NCI-H748 treated with DMSO at 0.1 percent for 48 hours (cell line): ENCODE measurements around the gene NR3C2.

Experiments
- DNase-seq: peaks from one replicate; lab custom pipeline; 2025; lab: John Stamatoyannopoulos, UW

NR3C2 gene

DNA sequence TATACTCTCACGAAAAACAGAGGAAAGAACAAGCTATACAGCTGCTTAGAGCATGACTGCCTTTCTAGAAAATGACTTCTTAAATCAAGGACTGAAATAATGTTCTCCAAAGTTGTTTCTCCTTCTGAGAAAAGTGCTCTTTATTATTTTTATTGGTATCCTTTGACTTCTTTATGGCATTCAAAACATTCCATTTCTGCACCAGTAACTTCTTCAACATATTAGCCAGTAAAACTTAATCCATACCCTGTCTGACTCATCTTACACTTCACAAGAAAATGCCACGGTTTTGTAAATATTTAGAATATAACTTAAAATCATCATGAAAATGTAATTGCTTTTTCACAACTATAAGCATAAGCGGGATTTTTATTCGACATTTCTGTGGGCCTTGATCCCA lies 180.4 kb downstream of the NR3C2 start:
- no peak for DNase-seq

DNA sequence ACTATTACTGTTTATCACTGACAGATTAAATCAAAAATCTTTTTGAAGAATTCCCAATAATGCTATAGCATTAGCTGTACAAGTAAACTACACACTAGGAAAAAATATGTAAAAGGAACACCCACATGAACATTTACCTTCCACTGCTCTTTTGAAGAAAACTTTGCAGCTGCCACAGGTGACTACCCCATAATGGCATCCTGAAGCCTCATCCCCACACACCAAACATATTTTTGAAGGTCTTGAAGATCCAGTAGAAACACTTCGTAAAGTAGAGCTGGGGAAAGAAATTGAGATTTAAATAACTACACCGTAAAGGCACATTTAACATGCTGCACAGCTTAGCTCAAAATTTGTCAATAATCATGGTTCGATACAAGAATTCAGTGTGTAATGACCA lies 182.4 kb downstream of the NR3C2 start:
- no peak for DNase-seq

DNA sequence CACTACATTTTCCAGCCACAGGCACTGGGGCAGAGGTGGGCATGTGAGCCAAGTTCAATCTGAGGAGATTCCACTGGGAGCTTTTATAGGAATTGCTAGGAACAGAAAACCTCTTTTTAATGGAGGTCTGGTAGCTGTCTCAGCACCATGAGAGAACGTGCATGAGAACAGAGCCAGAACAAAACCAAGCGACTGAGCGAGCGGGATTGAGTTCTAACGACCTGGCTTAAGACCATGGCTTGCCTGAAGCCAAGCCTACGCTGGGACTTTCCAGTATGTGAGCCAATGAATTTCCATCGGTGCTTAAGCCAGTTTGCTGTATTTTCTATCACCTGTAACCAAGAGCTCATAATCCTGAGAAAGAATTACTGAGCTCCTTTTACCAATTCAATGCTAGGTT lies 183.7 kb downstream of the NR3C2 start:
- no peak for DNase-seq

DNA sequence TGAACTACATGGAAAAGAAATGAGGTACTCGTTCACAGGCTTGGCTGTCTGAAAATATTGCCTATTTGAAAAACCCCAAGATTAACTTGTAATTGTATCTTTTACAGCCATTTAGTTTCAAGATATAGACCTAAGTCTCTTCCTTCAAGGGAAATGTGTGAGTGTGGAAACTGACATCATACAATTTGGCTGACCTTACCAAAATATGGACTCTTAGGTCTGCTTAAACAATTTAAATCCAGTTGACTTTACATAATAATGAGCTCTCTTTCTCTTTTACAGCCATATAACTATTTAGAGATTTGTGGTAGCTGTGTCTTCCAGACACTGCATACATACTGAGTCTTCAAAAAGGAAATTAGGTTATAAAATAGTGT lies 186.9 kb downstream of the NR3C2 start:
- DNase-seq: no peak

DNA sequence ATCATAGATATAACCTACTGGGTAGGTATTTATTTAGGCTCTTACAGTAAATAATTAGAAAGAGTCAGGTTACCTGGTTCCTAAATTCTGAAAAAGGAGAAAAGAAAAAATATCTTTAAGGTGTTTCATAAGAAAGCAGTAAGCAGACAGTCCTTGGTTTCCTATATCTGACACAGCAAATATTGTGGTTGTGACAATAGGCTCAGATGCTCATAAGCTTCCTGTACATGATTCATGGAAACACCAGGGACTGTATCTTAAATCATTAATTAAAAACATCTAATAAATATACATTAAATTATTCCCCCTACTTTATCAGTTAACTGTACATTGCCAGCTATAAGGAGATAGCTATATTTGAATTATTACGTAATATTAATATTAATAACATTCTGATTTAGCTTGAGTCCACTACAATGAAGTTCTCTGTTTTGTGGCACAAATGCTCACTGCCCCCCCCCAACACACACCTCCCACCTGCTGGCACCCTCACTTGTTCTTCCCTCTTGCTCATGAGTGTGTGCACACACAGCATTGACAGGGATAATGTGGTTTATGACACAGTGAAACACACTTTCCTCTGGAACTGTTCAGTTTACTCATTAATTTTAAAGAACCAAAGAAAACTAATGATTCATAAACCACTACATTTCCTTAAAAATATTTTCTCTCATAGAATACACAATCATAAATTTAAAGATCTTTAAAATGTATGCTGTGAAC lies 187.4 kb downstream of the NR3C2 start:
- no peak for DNase-seq

DNA sequence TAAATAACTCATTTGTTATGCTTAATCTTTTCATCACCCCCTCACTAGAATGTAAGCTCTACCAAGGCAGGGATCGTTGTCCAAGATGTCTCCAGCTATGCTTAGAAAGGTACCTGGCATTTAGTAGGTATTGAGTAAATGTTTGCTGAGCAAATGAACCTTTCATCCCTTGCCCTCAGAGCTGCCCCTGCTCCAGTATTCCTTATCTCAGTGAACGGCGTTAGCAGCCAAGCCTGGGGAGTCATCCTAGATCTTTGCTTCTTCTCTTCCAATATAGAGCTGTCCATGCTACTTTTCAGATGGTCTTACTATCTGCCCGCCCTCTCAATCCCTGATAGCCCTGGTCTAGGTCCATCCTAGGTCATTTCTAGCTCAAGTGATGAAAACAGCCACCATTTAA lies 188.4 kb downstream of the NR3C2 start:
- no peak for DNase-seq

DNA sequence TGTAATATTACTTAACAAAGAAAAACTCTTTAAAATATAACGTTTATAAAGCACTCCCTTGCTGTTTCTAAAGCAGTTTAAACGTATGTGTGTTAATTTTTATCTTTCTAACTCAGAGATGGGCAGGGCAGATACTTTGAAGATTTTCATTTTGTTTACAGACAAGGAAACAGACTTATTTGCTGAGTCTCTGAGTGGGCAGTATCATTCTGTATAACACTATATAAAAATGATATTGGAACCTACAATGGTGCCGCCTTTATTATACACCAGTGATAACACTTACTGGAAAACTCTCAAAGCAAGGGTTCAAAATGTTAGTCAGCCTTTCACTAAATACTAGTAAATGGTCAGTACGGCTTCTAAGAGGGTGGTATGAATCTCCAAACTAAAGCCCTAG lies 193.4 kb downstream of the NR3C2 start:
- DNase-seq: no peak

DNA sequence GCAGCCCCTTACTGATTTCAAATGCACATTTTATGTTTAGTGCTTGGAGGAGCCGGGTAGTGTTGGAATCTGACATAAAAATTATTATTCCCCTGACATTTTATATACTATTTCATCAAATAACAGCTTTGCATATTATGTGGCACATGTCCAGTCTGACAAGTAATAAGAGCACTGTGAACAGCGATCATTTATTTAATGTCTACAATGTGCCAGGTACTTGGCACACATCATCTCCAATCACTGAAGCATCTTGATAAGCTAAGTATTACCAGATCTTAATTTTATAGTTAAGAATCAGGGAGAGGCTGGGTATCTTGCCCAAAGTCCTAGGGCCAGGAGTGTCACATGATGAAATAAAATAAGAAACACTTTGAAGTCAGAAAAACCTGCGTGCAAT lies 197.2 kb downstream of the NR3C2 start:
- no peak for DNase-seq

DNA sequence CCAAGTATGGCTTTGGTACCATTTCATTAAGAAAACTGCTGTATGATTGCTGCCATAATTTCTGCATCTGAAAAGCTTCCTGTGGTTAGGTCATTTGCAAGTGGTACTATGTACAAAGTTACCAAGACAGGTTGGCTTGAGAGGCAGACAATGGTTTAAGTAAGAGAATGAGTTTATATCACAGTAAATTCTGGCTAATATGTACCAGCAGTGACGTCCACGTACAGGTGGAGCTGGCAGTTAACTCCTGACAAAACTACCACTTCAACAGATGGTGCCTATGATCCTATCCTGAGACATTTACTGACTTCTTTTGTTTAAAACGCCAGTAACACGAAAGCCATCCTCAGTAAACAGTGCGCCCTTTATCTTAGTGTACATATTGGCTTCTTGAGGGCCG lies 198.4 kb downstream of the NR3C2 start:
- no peak for DNase-seq

DNA sequence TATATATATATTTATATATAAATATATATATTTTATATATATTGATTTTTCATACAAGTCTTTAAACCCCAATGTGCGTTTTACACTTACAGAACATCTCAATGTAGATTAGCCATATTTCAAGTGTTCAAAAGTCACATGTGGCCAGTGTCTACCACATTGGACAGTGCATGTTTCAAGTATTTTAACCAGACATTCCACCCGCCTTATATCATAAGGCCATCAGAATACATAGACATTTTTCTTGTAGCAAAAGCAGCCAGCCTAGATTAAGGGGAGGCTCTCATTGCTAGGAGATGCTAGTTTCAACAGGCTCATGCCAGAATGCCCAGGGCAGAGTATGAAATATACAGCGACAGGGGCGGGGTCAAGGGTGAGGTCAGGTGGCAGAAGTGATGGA lies 202.0 kb downstream of the NR3C2 start:
- no peak for DNase-seq

DNA sequence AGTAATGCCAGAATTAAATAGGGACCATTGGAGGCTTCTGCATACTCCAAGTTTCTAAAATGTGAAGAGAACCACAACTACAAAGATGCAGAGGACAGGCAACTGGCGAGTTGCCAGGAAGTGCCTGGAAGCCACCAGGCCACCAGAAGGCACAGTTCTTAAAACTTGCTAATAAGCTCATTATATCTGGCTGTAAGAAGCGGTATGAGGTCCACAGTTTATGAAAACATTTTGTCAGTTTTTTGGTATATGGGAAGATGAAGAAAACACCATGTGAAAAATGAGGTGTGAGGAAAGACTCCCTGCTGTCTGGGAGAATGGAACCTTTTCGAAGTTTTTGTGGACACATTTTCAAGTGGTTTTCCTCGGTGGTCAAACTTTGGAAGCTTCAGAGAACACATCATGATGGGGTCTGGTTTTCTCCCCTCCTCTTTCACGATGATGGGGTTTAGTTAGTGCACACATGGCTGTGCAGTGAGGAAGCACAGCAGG lies 202.7 kb downstream of the NR3C2 start:
- no peak for DNase-seq

DNA sequence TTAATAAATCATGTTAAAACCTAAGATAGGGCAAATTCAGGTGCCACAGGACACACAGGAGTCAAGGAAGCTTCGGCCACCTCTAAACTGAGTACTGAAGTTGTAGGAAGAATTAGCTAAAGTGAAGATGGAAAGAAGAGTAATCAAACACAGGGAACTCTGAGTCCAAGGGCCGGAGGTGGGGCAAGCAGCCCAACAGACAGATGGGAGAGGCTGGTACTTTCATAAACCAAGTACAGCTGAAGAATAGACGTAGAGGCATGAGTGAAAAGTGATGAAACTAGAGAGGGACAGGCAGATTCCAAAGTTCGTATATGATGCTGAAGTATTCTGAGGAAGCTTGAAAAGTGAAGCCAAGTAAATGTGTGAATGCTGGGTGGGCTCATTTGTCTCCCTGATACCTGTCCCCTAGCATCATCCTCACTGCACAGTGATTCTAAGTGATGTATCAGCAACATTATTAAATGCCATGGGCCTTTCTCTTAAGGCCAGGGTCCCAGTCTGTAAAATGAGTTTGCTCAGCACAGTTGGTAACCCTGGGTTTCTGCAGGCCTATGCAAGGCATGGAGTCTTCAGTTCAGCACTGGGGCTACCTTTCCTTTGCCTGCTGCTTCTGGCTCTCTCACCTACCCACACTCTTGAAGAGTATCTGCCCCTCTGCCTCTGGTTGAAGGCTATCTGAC lies 203.3 kb downstream of the NR3C2 start:
- no peak for DNase-seq

DNA sequence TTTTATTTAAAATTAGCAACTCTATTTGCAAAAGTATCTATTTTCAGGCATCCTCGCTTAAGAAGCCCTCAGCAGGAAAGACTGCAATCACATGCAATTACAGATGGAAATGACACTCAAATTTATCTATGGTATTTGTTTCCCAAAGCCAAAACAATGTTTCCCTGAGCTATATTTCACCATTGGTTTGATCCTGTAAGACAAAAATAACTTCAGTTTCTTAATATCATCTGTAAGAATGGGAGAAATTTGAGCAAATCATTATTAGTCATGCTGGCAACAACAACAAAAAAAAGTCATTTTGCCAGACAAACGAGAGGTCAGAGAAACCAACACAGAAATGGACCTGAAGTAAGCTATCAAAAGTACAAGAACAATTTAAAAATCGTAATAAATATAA lies 204.1 kb downstream of the NR3C2 start:
- DNase-seq: no peak

DNA sequence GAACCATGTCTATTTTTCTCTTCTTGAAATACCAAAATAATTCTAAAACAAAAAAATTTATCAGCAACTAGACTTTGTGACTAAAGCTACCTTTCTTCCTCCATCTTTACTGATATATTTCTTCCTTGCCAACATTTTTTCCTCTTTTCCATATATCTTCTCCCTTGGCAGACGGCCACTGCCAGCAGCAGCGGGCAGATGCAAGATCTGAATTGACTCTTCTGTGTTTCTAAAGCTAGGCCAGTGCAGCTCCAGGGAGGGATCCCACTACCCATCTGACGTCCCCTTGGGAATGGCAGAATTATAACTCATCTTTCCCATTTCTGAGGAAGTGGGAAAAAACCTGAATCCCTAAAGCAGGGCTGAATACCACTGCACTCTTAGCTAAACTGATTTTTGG lies 206.4 kb downstream of the NR3C2 start:
- DNase-seq: no peak

DNA sequence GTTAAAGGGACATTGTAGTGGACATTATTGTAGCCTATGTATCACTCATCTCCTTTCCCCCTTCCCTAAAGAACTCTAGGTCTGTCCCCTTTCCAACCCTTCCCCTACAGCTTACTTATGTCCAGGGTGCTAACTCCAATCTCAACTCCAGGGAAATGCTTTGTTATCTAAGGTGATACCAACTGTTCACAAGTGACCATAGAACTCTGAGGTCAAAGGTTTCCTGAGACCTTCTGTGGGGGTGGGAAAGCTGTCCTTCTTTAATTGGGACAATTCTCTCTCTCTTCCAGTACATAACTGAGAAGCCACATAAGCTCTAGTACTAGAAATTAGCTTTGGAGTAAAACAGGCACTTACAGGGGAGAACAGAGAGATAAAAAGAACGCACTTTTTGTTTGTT lies 212.4 kb downstream of the NR3C2 start:
- DNase-seq: no peak

DNA sequence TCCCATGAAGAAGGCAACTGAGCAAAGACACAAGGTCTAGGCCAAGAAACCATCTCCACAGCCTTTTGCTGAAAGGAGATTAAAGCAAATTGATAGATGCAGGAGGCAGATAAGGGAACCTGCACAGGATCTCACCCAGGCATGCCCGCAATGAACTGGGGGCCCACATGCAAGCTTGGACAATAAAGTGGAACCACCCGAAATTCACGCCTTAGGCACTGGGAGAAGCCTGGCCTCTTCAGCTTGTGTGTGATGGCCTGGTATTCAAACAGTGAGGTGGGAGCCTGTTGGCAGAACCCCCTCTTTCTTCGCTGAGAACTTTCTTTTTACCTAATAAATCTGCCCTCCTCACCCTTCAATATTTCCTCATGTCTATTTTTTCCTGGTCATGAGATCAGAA lies 213.2 kb downstream of the NR3C2 start:
- DNase-seq: no peak

DNA sequence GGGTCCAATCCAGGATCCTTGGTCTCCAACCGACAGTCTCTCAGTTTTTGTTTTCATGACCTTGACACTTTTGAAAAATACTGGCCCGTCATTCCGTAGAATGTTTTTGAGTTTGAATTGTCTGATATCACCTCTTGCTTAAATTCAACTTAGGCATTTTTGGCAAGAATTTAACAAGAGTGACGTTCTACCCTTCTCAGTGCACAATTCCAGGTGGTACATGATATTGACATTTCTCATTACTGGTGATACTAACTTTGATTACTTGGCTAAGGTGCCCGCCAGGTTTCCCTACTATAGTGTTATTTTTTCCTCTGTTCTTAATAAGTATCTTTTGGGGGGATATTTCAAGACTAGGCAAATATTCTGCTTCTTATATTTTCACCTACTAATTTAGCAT lies 215.1 kb downstream of the NR3C2 start:
- DNase-seq: no peak

DNA sequence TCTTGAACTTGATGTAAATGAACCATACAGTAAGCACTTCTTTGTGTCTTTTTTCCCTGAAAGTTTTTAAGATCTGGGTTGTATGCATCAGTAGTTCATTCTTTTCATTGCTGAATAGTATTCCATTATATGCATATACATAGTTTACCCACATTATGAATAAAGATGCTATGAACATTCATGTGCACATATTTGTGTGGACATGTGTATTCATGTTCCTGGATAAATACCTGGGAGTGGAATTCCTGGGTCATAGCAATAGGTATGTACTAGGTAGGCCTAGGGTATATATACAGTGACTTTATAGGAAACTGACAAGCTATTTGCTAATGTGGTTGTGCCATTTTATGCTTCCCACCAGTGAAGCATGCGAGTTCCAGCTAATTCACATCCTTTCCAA lies 215.9 kb downstream of the NR3C2 start:
- no peak for DNase-seq

DNA sequence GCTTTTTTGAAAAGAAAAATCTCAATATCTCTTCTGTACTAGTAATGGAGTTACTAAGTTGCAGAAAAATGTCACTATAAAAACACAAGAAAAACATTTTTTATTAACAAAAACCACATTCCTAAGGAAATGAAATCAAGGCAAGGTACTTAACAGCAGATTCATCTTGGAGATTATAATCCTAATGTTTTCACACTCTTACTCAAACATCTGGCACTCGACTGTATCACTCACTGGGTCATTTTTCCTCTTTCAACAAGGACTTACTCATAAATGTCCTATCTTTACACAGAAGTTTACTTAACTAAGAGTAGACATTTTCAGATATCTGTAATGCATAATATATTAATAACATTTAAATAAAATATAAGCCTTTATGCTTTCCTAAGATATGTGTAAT lies 216.6 kb downstream of the NR3C2 start:
- no peak for DNase-seq

DNA sequence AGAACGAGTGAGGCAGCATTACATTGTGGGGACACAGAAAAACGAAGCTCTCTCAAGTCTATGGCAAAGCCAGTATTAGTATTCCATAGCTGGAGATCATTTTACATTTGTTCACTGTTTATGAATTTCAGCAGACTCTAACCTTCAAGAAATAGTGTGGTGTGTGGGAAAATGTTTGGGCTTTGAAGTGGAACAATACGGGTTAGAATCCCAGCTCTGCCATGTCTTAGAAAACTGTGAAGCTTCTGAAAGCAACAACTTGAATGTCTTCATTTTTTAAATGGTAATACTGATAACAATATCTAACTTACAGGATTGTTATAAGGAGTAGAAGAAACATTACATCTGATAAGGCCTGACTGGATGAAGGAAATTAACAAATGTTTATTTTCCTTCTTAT lies 217.7 kb downstream of the NR3C2 start:
- no peak for DNase-seq

DNA sequence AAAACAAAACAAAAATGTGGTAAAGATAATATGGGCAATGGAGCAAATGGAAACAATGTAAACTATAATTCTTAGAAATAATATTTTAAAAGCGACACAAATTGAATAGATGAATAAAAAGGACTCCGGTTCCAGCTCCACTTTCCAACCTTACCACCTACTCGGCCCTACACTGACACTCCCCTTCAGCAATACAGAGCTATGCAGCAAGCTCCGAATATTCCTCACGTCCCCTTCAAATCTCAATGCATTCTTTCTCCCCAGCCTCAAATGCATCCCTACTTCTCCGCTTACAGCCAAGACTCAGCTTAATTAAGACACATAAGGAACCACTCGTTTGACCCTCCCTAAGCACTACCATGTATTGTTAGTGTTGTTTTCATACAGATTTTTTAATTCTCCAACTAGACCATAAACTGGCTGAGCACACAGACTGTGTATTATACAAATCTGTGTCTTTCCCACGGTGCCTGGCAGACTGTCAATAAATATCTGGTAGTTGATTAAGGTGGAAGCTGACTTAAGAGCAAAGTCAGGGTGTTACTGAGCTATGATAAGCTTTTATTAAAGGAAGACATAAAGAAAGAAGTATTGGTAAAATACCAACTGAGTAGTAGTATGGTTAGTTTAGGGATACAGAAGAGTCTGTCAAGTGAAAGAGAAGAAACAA lies 219.1 kb downstream of the NR3C2 start:
- DNase-seq: no peak

DNA sequence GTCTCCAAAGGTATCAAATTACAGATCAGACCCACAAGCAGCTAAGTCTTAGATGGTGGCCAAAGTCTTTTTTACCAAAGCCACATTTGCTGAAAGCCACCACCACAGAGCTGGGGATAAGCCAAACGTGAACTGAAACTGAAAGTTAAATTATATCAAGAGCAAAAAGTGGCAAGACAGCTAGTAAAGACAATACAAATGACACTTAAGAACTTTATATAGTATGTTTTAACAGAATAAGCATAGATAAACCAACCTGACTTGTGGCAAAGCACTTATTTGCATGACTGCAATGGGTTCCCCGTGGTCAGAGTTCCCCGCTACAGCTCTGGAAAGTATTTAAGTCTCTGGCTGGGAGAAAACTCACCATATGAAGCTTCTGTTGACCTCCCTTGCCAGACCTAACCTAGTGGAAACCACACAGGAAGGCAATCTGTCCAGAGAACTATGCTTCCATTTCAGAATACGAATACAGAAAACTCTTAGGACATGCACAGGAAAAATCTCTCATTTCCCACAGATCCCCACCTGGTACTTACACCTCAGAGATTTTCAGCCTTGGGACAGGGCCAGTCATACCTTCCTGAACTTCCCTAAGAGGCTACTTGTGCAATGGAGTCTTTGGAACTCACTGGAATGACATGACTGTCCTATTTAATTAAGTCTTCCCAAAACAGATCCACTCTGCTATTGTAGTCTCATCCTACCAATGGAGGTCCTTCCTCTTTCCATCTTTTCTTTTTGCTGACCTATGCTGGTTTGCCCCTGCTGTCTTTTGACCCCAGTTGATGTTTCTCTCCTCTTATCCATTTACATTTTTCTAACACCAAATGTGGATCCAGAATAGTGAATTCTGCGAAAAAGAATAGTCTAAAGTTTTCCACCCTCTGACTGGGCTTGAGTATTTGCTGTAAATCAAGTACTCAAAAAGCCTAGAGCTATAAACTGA lies 225.1 kb downstream of the NR3C2 start:
- DNase-seq: no peak
